Activated T-cell treated with anti-CD3 and anti-CD28 coated beads for 1 hour (primary cell): ENCODE results near the gene STIM1.
"Not testable (repeated sequence)": the region's sequence is repeated elsewhere in the genome, so short reads cannot be mapped to it uniquely, and the experiment has no call there.

ENCODE experiments used
- DNase-seq: peaks from one replicate; pipeline ENCODE4 v3.0.0-alpha.2; 2020; ENCODE audit warnings: low read depth

The STIM1 gene

DNA sequence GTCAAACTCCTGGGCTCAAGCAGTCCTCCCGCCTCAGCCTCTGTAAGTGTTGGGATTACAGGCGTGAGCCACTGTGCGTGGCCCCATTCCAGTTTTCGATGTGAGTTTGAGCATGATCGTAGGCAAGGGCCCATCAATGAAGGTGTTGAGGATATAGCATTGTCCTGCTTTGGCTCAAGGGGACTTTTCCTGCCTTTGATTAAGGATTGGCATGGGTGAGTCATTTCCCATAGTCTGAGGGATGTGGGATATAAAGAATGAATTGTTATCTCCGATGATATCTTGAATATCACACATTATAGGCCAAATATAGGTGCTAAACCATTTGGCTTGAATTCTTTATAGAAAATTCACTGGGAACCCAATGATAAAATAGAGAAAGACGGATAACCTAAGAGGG is 30.4 kb downstream of the STIM1 start:
- DNase-seq, result no peak

DNA sequence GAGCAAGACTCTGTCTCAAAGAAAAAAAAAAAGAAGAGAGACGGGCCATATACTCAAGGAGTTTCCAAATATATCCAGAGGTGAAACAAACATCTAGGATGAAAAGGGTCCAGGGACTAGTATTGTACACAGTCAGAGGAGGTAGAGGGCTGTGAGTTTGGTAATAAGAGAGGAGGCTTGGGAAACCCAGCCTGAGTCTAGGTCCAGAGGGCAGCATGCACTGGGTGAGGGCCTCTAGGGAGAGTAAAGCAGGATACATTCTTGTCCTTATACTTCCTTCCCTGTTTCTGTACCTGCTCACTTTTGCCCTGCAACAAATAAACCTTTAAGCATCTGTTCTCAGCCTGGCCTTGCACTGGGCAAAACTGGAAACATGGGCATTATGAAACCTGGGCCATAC is 31.5 kb downstream of the STIM1 start:
- no peak for DNase-seq

DNA sequence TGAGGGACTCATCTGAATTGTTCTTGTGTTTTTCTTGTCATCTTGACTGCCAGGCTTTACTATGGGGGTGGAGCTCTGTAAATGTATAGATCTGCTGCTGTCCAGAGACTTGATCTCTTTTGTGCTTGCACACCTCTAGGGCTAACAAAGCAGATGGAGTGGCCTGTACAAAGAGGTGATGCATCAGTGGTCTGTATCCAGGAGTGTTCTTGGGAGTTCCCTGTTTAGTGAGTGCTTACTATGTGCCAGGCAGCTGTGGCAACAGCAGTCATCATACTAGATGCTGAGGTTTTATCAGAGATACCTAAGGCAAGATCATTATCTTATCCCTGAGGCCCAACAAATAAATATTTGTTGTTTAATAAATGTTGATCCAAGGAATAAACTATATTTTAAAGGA is 33.4 kb downstream of the STIM1 start:
- DNase-seq, result no peak

DNA sequence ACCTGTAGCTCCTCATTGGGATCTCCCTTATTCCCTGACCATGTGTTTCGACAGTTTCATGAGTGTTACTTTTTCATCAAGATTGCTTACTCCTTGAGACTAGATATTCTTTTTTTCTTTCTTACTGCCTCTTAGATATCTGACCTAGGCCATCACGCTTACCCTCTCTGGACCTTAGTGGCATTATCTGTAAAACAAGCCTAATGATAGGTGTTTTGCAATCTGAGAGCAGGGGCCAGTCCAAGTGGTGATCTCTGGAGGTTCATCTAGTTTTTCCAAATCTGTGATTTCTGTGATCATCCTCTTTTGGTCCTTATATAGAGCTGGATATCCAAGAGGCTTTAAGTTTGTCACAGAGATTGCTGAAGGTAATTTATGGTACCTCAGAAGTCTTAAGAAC is 34.5 kb downstream of the STIM1 start:
- no peak for DNase-seq

DNA sequence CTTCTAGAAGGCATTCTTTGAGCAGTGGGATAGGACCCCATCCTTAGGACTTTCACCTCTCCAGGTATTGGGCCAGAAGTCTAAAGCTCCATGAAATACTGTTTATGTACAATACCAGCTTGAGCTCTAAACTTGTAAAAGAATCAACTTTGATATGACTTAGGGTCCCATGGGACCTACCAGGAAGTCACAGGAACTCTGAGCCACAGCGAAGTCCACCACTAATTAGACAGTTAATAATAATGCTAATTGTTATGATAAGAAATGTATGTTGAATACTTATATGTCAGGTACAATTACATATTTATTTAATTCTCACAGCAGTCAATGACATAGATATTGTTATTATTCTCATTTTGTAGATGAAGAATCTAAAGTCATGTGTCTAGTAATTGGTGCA is 35.3 kb downstream of the STIM1 start:
- DNase-seq, result no peak

DNA sequence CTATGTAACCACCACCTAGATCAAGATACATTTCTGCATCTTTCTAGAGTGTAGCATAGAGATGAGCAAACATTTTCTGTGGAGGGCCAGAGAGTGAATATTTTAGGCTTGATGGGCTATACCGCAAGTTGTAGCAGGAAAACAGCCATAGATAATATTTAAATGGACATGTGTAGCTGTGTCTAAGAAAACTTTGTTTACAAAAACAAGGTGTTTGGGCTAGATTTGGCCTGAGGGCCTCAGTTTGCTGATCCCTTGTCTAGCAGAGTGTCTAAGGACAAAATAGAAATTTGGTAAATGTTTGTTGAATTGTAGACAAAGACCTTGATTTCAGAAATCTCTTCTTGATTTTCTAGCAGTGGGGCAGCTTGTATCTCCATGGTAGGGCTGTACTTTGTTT is 36.3 kb downstream of the STIM1 start:
- DNase-seq, result no peak

DNA sequence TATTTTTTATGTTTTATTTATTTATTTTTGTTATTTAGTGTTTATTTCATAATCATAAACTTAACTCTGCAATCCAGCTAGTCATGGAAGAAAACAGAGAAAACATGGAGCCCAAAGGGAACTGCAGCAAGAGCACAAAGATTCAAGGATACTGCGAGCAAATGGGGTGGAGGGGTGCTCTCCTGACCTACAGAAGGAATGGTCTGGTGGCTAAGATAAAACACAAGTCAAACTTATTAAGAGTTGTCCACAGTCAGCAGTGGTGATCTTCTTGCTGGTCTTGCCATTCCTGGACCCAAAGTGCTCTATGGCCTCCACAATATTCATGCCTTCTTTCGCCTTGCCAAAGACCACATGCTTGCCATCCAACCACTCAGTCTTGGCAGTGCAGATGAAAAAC is 36.7 kb downstream of the STIM1 start:
- DNase-seq, result no peak

DNA sequence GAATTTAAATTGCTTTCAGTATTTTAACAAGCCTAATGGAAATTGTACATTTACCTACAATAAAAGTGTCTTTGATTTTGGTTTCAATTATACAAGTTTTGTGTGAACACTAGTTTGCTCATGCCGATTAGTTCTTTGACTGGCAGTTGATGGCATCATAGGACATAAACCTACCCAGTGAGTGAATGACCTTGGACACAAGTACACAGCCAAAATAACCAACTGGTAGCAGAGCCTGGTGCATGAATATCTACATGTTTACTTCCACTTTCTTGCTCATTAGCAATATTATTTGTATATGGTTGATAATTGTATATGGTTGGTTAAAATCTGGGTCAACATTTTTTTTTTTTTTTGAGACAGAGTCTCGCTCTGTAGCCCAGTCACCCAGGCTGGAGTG is 37.8 kb downstream of the STIM1 start:
- no peak for DNase-seq

DNA sequence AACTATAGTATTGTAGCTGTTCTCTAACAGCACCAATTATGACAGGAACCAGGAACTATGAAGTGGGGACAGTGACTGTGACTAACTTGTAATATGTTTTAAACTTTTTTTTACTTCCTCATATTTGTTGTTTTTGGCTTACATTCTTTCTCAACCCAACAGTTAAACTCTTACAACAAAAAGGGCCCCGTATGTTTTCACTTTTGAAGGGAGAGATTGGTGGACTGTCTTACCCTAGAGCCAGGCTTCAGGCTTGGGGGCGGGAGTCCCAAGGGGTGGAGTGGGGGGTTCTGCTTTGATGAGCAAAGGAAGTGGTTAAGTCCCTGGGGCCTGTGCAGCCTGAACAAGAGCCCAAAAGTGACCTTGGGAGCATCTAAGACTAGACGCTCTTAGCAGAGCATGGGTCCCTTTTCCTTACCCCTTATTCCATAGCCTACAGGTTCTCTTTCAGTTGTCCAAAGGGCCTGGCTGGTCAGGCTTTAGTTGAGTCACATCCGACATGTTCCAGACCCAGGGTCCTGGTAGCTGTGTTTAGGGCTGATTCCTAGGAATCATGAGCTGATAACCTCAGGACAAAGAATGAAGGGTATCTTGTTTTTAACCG is 38.8 kb downstream of the STIM1 start:
- no peak for DNase-seq

DNA sequence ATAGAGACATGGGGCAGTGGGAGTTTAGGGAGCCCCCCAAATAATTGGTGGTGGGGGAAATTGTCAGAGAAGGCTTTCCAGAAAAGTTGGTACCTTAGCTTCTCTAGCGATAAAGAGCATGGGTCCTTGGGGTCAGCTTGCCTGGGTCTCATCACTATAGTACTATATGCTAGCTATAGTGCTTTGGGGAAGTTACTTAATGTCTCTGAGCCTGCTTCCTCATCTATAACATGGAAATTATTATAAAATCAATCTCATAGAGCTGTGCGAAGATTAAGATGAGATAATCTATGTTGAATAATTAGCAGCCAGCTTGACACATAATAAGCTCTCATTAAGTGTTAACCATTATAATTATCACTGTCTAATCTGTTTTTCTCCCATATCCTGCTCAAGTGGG is 41.2 kb downstream of the STIM1 start:
- DNase-seq, result no peak

DNA sequence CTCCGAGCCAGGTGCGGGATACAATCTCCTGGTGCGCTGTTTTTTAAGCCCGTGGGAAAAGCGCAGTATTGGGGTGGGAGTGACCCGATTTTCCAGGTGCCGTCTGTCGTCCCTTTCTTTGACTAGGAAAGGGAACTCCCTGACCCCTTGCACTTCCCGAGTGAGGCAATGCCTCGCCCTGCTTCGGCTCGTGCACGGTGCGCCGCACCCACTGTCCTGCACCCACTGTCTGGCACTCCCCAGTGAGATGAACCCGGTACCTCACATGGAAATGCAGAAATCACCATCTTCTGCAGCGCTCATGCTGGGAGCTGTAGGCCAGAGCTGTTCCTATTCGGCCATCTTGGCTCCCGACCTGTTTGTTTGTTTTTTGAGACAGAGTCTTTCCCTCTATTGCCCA is 44.8 kb downstream of the STIM1 start:
- DNase-seq, result not testable (repeated sequence)

DNA sequence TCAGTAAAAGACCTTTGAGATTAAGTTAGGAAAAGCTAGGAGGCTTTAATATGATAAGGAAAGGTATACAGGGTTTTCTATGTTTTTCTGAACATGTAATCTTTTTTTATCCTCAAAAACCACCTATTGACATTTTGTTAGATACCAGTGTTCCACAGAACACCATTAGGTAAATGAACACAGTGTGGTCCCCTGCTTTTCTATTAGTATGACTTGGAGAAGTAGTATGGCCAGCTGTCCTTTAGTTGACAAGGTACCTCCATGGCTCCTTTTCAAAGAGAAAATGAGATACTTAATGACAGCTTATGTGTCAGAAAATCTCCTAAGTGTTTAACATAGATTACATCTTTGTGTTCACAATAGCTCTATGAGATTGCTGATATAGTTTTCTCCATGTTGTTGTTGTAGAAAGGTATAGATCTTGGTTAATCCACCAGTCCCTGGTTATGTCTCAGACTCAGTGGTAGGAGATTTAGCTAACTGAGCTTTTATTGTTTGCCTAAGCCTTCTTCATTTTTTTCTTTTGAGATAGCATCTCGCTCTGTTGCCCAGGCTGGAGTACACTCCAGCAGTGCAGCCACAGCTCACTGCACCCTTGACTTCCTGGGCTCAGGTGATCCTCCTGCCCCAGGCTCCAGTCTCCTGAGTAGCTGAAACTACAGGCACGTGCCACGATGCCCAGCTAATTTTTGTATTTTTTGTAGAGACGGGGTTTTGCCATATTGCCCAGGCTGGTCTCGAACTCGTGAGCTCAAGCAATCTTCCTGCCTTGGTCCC is 46.0 kb downstream of the STIM1 start:
- DNase-seq, result no peak

DNA sequence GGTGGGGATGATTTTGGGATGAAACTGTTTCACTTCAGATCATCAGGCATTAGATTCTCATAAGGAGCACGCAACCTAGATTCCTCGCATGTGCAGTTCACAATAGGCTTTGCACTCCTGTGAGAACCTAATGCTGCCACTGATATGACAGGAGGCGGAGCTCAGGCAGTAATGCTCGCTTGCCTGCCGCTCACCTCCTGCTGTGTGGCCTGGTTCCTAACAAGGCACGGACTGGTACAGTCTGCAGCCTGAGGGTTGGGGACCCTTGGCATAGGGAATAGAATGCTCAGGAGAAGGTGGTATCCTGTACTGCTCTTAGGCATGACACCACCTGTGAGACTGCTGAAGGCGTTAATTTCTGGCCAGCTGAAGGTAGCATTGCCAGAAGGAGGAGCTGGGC is 47.0 kb downstream of the STIM1 start:
- no peak for DNase-seq

DNA sequence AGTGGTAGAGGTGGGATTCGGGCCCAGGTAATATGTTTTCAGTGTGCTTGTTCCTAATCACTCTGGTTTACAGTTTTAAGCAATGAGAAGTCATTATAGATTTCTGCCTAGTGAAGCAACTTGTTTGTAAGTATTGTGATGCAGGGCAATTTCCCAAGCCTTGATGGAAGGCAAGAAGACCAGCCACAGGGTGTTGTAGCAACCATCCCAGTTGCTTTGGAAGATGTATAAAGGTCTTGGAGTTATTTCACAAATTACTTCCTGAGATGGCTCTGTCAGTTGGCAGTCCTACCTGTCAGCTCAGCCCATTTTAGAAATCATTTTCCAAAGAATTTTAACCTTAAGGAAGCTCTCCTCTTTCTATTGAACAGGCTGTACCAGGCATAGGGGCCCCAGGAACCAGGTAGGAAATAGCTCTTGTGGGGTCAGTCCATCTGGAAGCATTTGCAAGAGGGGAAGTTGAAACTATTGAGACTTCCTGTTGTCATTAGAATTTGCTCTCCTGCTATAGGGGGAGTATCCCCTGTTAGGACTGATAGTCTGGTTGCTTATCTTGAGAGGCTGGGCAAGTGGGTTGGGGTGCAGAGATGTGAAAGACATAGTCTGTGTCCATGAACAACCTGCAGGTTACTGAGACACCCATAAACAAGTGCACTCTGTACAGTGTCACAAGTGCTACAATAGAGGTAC is 47.9 kb downstream of the STIM1 start:
- DNase-seq, result no peak

DNA sequence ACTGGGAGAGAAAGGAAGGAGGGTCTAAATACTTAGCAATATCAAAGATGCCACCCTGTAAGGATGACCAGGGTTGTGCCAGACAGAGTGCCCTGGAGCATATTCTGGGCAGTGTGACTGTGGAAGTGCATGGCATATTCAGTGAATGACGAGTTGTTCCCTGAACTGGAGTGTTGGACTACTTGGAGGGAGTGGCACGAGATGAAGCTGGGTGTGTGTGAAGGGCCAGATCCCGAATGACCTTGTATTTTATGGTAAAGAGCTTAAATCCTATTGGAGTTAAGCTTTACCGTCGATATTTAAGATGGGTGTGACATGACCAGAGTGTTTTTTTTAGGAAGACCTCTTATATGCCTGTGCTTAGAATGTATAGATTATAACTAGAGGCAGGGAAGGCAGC is 48.8 kb downstream of the STIM1 start:
- no peak for DNase-seq

DNA sequence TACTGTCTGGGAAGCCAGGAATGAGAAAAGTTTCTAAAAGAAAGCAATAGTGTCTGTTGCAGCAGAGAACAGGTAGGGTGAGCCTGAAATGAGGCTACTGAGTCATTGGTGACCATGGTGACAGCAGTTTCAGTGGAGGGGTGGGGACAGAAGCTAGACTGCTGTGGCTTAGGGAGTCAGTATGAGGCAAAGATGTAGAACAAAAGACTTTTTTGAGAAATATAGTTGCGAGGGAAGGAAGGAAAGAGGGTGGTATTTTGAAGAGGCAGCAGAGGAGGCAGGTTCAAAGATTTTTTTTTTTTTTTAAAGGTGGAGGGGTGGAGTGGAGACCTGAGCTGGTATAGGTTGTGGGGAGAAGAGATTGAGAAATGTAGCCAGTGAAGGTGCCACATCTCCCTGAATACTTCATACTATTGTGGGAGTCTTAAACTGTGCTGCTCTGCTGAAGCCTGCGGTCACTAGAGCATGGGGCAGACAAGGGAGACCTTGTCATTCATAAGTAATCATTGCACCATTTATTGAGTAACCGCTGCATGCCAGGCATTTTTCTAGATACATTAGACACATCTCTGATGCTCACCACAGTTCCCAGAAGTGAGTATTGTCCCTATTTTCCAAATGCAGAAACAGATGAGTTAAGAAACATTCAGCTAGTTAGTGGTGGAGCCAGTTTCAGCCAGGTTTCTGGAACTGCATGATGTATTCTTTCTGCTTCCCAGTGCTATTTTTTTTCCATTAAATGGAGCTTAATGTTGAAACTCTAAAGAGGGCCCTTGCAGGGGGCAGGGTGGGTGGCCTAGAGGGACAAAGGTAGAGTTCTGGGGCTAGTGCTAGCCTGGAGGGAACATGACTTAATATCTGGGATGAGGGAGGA is 49.9 kb downstream of the STIM1 start:
- DNase-seq, result peak; percentile 42

DNA sequence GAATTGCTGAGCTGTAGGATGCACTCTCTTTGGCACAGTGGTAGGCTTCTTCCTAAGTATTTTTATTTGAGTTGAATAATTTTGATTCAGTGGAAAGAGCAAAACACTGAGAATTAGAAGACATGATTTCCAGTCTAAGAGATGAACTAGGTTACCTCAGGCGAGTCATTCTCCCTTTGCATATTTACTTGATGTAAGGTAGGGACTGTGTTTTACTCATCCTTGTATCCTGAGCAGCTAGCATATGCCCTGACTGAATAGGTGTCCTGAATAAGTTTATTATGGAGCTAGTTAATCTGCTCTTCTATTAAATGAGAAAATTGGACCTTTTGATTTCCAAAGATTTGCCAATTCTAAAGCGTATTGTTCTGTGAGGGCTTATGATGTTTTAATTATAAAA is 50.7 kb downstream of the STIM1 start:
- DNase-seq, result no peak

DNA sequence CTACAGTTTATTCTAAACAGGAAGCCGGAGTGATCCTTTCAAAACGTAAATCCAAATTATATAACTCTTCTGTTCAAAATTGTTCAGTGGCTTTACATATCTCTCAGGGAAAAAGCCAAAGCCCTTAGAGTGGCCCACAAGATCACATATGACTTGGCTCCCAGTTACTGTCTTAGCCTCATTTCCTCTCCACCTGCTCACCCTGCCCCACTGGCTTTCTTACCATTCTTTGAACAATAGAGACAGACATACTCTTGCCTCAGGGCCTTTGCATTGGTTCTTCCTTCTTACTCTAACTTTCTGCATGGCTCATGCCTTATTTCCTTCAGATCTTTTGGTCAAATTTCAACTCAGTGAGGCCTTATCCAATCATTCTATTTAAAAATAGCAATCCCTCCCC is 52.1 kb downstream of the STIM1 start:
- no peak for DNase-seq

DNA sequence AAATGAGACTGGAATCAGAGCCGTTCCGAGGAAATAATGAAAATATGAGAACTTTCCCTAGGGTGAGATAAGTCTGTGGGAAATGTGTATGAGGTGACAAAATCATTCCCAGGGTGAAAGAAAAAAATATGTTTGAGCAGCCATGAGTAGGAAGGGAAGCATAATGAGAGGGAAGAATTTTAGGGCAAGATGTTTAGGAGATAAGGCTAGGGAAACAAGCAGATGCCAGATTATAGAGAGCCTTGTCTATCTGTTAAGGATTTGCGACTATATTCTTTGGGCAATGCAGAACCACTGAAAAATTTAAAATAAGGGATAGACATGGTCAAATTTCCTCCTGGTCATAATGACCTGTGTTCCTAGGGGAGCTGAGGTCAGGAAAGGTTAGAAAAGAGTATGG is 54.4 kb downstream of the STIM1 start:
- DNase-seq, result no peak

DNA sequence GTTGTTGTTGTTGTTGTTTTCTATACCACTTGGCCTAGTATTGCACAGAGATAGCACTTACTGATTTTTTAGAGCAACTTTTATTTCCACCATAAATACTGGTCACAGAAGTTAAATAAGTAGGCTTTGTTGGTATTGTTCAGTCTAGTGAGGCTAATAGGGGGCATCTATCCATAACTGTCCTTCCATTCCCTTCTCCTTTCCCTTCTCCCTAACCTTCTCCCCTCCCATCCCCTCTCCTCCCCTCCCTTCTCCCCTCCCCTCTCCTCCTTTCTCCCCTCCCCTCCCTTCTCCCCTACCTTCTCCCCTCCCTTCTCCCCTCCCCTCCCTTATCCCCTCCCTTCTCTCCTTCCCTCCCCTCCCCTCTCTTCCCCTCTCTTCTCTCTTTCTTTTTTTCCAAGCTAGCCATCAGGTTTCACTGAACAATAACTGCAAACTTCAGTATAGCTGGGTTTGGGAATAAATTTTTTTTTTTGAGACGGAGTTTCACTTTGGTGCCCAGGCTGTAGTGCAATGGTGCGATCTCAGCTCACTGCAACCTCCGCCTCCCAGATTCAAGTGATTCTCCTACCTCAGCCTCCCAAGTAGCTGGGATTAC is 56.5 kb downstream of the STIM1 start:
- no peak for DNase-seq

DNA sequence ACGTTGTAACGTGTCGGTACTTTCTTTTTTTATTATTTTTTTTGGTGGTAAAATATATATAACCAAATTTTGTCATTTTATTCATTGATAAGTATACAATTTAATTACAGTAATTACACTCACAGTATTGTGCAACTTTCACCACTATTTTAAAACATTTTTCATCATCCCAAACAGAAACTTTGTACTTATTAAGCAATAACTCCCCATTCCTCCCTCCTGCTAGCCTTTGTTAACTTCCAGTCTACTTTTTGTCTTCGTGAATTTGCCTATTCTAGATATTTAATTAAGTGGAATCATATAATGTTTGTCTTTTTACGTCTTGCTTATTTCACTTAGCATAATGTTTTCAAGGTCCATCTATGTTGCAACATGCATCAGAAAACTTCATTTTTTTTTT is 58.5 kb downstream of the STIM1 start:
- no peak for DNase-seq

DNA sequence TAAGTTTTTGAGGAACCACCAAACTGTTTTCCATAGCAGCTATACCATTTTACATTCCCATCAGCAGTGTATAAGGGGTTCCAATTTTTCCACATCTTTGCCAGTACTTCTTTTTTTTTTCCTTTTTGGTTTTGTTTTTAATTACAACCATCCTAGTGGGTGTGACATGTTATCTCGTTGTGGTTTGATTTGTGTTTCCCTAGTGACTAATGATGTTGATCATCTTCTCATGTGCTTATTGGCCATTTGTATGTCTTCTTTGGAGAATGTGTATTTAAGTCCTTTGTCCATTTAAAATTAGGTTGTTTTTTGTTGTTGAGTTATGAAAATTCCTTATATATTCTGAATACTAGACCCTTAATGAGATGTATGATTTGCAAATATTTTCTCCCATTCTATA is 59.3 kb downstream of the STIM1 start:
- DNase-seq, result no peak
